GM12878 (cell line): Measurements from ENCODE around the gene IFNGR2. TPM values are rescaled to one million over a fixed set of nuclear protein-coding genes. Genes with fewer than 3 reads are reported as not detected.

Experiments used
- ATAC-seq: fragments of 200-7000 bp; cut with Tn5 transposase; 3 replicates; pipeline ENCODE4 v1.9.1; 2020; ENCODE audit warnings: mild to moderate bottlenecking, moderate library complexity
- BruUV-seq: library from RNA; stranded (reverse); fragments of 400-500 nt; replicated peaks from 2 replicates; lab custom pipeline; 2021; lab: Mats Ljungman, UMichigan
- CTCF ChIA-PET: fragments of 300-600 bp; sonication (Branson Sonifier 250); formaldehyde crosslinking; extraction: SDS; loops from one replicate; lab custom pipeline; 2021; ENCODE audit warnings: inconsistent platforms; lab: Yijun Ruan, JAX
- POLR2A ChIA-PET: fragments of 350-600 bp; formaldehyde crosslinking; extraction: SDS; loops from one replicate; lab custom pipeline; 2021; ENCODE audit warnings: inconsistent platforms; lab: Charles Lee
- RAD21 ChIA-PET: fragments of 300-600 bp; sonication (Branson Sonifier 250); formaldehyde crosslinking; loops from one replicate; lab custom pipeline; 2023; ENCODE audit warnings: antibody characterized with exemption; ENCODE audit not compliant: unreplicated experiment; lab: Charles Lee
- SMC1A ChIA-PET: fragments of 300-600 bp; sonication (Branson Sonifier 250); formaldehyde crosslinking; loops from one replicate; lab custom pipeline; 2023; ENCODE audit not compliant: unreplicated experiment, uncharacterized antibody; lab: Charles Lee
- DNase-seq: peaks from one replicate; pipeline ENCODE4 v3.0.0-alpha.2; 2011; ENCODE audit warnings: low read depth, low spot score
- FAIRE-seq: peaks from 3 replicates; lab custom pipeline; 2011; peaks lifted over from hg19 to GRCh38; lab: Jason Lieb, UNC
- H2AFZ ChIP-seq: 2 replicates; pipeline ENCODE4 v1.6.0; 2011; ENCODE audit warnings: low read depth, low read length, control low read depth; ENCODE audit not compliant: control insufficient read depth
- H3K27ac ChIP-seq: 2 replicates; pipeline ENCODE4 v1.5.1; 2011; ENCODE audit warnings: control low read depth; ENCODE audit not compliant: control insufficient read depth, insufficient read depth
- H3K27me3 ChIP-seq, 2 experiments: replicated peaks in 1 of 2; 2 replicates each; pipeline versions ENCODE4 v1.6.0 to v1.6.1; 2011; ENCODE audit warnings: low read length in 1 of 2; ENCODE audit not compliant: control insufficient read depth in 2 of 2, insufficient read depth in 2 of 2
- H3K36me3 ChIP-seq, 2 experiments: 2 replicates each; pipeline ENCODE4 v1.5.1; 2011; ENCODE audit warnings: low read length in 1 of 2; ENCODE audit not compliant: control insufficient read depth in 2 of 2, insufficient read depth in 2 of 2
- H3K4me1 ChIP-seq: 2 replicates; pipeline ENCODE4 v1.6.1; 2011; ENCODE audit warnings: mild to moderate bottlenecking, low read length, moderate library complexity, mixed read lengths; ENCODE audit not compliant: control insufficient read depth, insufficient read depth
- H3K4me2 ChIP-seq: 2 replicates; pipeline ENCODE4 v1.6.0; 2011; ENCODE audit warnings: control low read depth; ENCODE audit not compliant: control insufficient read depth, insufficient read depth
- H3K4me3 ChIP-seq: fragments of 200-600 bp; sonication (generic); 2 replicates; pipeline ENCODE4 v1.5.1; 2016
- H3K79me2 ChIP-seq: 2 replicates; pipeline ENCODE4 v1.6.0; 2011; ENCODE audit warnings: low read length; ENCODE audit not compliant: control insufficient read depth, insufficient read depth
- H3K9ac ChIP-seq: 2 replicates; pipeline ENCODE4 v1.8.0; 2011; ENCODE audit warnings: low read length, control low read depth, mixed read lengths; ENCODE audit not compliant: control insufficient read depth, insufficient read depth
- H3K9me3 ChIP-seq: replicated peaks from 3 replicates; pipeline ENCODE4 v1.5.1; 2011; ENCODE audit warnings: mild to moderate bottlenecking, low read length; ENCODE audit not compliant: control insufficient read depth, insufficient read depth
- H4K20me1 ChIP-seq: 2 replicates; pipeline ENCODE4 v1.6.0; 2011; ENCODE audit not compliant: control insufficient read depth, insufficient read depth
- GABPA ChIP-seq: IDR thresholded peaks from 2 replicates; pipeline ENCODE4 v1.6.1; 2014; ENCODE audit warnings: antibody characterized with exemption, low read depth, mild to moderate bottlenecking, inconsistent platforms
- HCFC1 ChIP-seq: fragments of 150-350 bp; IDR thresholded peaks from 2 replicates; pipeline ENCODE4 v1.6.1; 2014; ENCODE audit warnings: low read length
- IKZF2 ChIP-seq, 2 experiments: fragments of 450-650 bp; IDR thresholded peaks; 2 replicates each; pipeline ENCODE4 v1.6.1; 2017; ENCODE audit warnings: mild to moderate bottlenecking in 2 of 2, moderate library complexity in 2 of 2
- PAX8 ChIP-seq: fragments of 450-650 bp; IDR thresholded peaks from 2 replicates; pipeline ENCODE4 v1.6.1; 2017; ENCODE audit warnings: mild to moderate bottlenecking, moderate library complexity
- SMAD1 ChIP-seq: fragments of 450-650 bp; IDR thresholded peaks from 2 replicates; pipeline ENCODE4 v1.6.1; 2018; ENCODE audit warnings: mild to moderate bottlenecking, low read depth; ENCODE audit not compliant: partially characterized antibody
- WGBS: methylation state at CpG from one replicate; pipeline ENCODE4 v1.1.6; 2016; ENCODE audit warnings: low lambda C conversion rate; ENCODE audit not compliant: insufficient replicate concordance, insufficient coverage; ENCODE audit errors: missing lambda C conversion rate; 5-methylcytosine and 5-hydroxymethylcytosine counted together
- in situ Hi-C: fragments of 300-500 bp; cut with MboI; formaldehyde crosslinking; loops from 9 replicates; pipeline ENCODE4 v1.14.3; 2018; ENCODE audit warnings: mixed read lengths
- intact Hi-C: fragments of 100-400 bp; cut with micrococcal nuclease; formaldehyde crosslinking; loops from one replicate; pipeline ENCODE4 v1.14.2; 2022; ENCODE audit not compliant: unreplicated experiment
- polyA plus RNA-seq, 11 experiments: library from polyadenylated mRNA; depleted of rRNA in 4 of 11; unstranded in 6 of 11; stranded (reverse) in 5 of 11; fragments of >200 nt; fragmentation: Nextera tagmentation in 4 of 11; fragmentation: Illumina TruSeq in 1 of 11; extraction: Ambion mirVana in 4 of 11; extraction: Trizol in 1 of 11; gene quantifications; 1 replicate in 1 of 11; 2 replicates in 10 of 11; pipeline versions ENCODE4 v1.2.1 to v1.2.3, GENCODE V29; 2011 to 2016; ENCODE audit warnings: inconsistent platforms in 2 of 11, missing spikeins in 2 of 11, low read depth in 1 of 11
- total RNA-seq, 4 experiments: library from RNA; depleted of rRNA in 3 of 4; stranded (reverse); fragments of >200 nt in 3 of 4; fragmentation: Illumina TruSeq in 1 of 4; extraction: Trizol in 1 of 4; gene quantifications; 2 replicates each; pipeline versions ENCODE4 v1.2.1 to v1.2.3, GENCODE V29; 2013 to 2021
- TF ChIP-seq, protein P1 (sequence below): fragments of 450-650 bp; IDR thresholded peaks from 2 replicates; pipeline ENCODE4 v1.6.1; 2016; ENCODE audit warnings: mild to moderate bottlenecking

IFNGR2 gene
- total and polyA plus RNA-seq, 10 of the 15 experiments (the other 5 are each of a cell fraction or from before 2014, with no cell fraction given): 23.6 to 98.8 (median 77.0) TPM

DNA sequence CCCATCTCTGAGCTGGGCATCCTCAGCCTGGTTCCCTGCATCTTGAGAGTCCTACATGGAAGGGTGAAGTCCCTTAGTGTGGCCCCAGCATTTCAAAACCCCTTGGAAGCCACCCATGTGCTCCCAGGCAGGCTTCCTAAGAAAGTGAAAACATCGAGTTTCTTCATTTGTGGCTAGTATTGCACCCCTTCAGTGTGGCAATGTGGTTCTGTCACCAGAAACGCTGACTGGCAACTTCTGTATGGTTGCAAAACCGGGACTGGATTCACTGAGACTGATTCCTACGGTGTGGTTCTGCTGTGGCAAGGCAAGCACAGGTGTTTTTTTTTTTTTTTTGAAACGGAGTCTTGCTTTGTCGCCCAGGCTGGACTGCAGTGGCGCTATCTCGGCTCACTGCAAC, 9.0 kb upstream of the IFNGR2 start:
- H3K9ac ChIP-seq: no peak overlapping the region

DNA sequence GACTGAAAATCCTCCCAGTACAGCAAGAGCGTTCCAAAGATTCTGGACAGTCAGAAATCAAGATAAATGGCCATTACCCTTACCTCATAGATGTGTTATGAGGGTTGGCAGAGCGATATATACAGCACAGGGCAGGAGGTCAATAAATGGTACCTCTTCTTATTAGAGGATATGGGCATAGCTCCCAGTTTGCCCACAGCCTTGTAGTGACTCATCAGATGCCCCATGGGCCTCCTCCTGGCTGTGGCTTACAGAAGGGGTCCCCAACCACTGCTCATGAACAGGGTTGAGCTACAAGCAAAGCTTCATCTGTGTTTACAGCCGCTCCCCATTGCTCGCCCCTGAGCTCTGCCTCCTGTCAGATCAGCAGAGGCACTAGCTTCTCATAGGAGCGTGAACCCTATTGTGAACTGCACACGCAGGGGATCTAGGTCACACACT, 7.3 kb upstream of the IFNGR2 start:
- no peaks in the 10 kb centered on the region for H3K9me3 ChIP-seq
- H3K4me1 ChIP-seq: peaks cover 16% of the 10 kb centered on the region
- in situ Hi-C loops (no loop called here), intact Hi-C loops (no loop called here)
- H3K4me2 ChIP-seq: no peak overlapping the region
- no peaks in the 10 kb centered on the region for H3K79me2 ChIP-seq
- no peaks in the 10 kb centered on the region for H4K20me1 ChIP-seq
- no peak overlapping the region for H3K9ac ChIP-seq
- ChIA-PET POLR2A (interaction anchor here (1.2 kb wide), 1 partner anchor 9 kb away, joined by 9 read pairs; no protein-coding TSS in a partner anchor), RAD21 (interaction anchor here (1.2 to 3.5 kb wide), 3 partner anchors 11 to 39 kb away, joined by 3 to 12 read pairs (median 6); no protein-coding TSS in a partner anchor), SMC1A (interaction anchor here (0.6 to 2.8 kb wide), 6 partner anchors 9 to 130 kb away, joined by 3 to 13 read pairs (median 4); partner anchors contain the start of gene IL10RB), CTCF (interaction anchor here (0.6 to 3.1 kb wide), 3 partner anchors 10 to 51 kb away, joined by 3 to 21 read pairs (median 3); no protein-coding TSS in a partner anchor)
- no peak for FAIRE-seq
- 97% methylated on average over 6 of the region's 6 CpGs for WGBS
- no peaks in the 10 kb centered on the region for H3K27me3 ChIP-seq
- no TSS peak for BruUV-seq
- H3K27ac ChIP-seq: no peak overlapping the region
- H2AFZ ChIP-seq: no peak overlapping the region
- no peak overlapping the region for H3K4me3 ChIP-seq
- no peak for ATAC-seq
- TF ChIP-seq PAX8 (no peak), GABPA (no peak), SMAD1 (no peak)
- TF ChIP-seq, protein P1, sequence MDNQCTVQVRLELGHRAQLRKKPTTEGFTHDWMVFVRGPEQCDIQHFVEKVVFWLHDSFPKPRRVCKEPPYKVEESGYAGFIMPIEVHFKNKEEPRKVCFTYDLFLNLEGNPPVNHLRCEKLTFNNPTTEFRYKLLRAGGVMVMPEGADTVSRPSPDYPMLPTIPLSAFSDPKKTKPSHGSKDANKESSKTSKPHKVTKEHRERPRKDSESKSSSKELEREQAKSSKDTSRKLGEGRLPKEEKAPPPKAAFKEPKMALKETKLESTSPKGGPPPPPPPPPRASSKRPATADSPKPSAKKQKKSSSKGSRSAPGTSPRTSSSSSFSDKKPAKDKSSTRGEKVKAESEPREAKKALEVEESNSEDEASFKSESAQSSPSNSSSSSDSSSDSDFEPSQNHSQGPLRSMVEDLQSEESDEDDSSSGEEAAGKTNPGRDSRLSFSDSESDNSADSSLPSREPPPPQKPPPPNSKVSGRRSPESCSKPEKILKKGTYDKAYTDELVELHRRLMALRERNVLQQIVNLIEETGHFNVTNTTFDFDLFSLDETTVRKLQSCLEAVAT: no peak
- H3K36me3 ChIP-seq: no peaks in the 10 kb centered on the region
- no peak for DNase-seq

More for the DNA sequence above, 9.0 kb upstream of the IFNGR2 start:
- Histone ChIP-seq H3K36me3 (no peaks in the 10 kb centered on the region), H3K4me3 (no peak overlapping the region), H3K9me3 (no peaks in the 10 kb centered on the region), H4K20me1 (no peaks in the 10 kb centered on the region), H3K27me3 (no peaks in the 10 kb centered on the region), H2AFZ (no peak overlapping the region), H3K27ac (no peak overlapping the region), H3K4me1 (peaks cover 12% of the 10 kb centered on the region), H3K4me2 (no peak overlapping the region), H3K79me2 (no peaks in the 10 kb centered on the region)
- no peak for TF ChIP-seq HCFC1
- TF ChIP-seq IKZF2 (IDR thresholded peaks at IDR 0.05): 0 out of 4 replicates have a peak, but pooled peaks of 1 of the 2 experiments have one; percentile 9
- 13% methylated on average over 8 of the region's 8 CpGs for WGBS
- ChIA-PET SMC1A (no interaction called here), RAD21 (interaction anchor here (3.5 kb wide), 1 partner anchor 10 kb away, joined by 12 read pairs; no protein-coding TSS in a partner anchor), POLR2A (interaction anchor here (0.7 kb wide), 1 partner anchor 273 kb away, joined by 6 read pairs; no protein-coding TSS in a partner anchor), CTCF (interaction anchor here (3.1 kb wide), 1 partner anchor 8 kb away, joined by 21 read pairs; no protein-coding TSS in a partner anchor)
- ATAC-seq (peak; percentile 81), FAIRE-seq (no peak), DNase-seq (no peak)
- no TSS peak for BruUV-seq
- intact Hi-C loops (no loop called here), in situ Hi-C loops (no loop called here)
